Spleen (tissue), 7 donors: ENCODE results near the gene AMBRA1.

Experiments
- CTCF ChIP-seq, 11 experiments: fragments of 200-600 bp in 7 of 11; fragments of 450-650 bp in 4 of 11; sonication (generic) in 4 of 11; IDR thresholded peaks in 8 of 11; conservative IDR thresholded peaks in 3 of 11; 1 replicate in 7 of 11; 2 replicates in 4 of 11; pipeline versions ENCODE4 v1.4.0 to v1.8.0; 2016 to 2021; ENCODE audit warnings: antibody characterized with exemption in 11 of 11, inconsistent platforms in 4 of 11, mild to moderate bottlenecking in 1 of 11
- POLR2A ChIP-seq, 3 donors: fragments of 450-650 bp; IDR thresholded peaks; one replicate each; pipeline ENCODE4 v1.5.1; 2017; ENCODE audit warnings: antibody characterized with exemption in 3 of 3, mild to moderate bottlenecking in 1 of 3
- POLR2AphosphoS5 ChIP-seq, 3 donors: sonication (generic); formaldehyde crosslinking; IDR thresholded peaks; one replicate each; pipeline ENCODE4 v1.5.1; 2017; ENCODE audit warnings: antibody characterized with exemption in 3 of 3
- donor health status: DM: no; HTN: no; CAD: no; lungs with moderate emphysema.
- donor health status: DM: no; HTN: no; CAD: no.
- donor health status: DM: no; HTN: no; CAD: no.

- TF ChIP-seq CTCF (IDR thresholded peaks at IDR 0.05 in 8 of 11, conservative IDR thresholded peaks at IDR 0.05 in 3 of 11) (no peak), POLR2A (IDR thresholded peaks at IDR 0.05) (no peak), POLR2AphosphoS5 (IDR thresholded peaks at IDR 0.05) (no peak)
Observed at GRCh38 chr11:46547579-46547978, 46.2 kb downstream of the AMBRA1 start.
